GM23248 (cell line): ENCODE measurements around the gene SINHCAF.

ENCODE experiments used
- EZH2 ChIP-seq: fragments of 200-600 bp; sonication (generic); IDR thresholded peaks from 2 replicates; pipeline ENCODE4 v1.6.1; 2018; ENCODE audit warnings: antibody characterized with exemption, mild to moderate bottlenecking; ENCODE audit not compliant: insufficient read depth, poor library complexity, severe bottlenecking
- EZH2phosphoT487 ChIP-seq: fragments of 200-600 bp; sonication (generic); IDR thresholded peaks from 2 replicates; pipeline ENCODE4 v1.6.1; 2018; ENCODE audit warnings: antibody characterized with exemption, moderate library complexity, mild to moderate bottlenecking, low read depth; ENCODE audit not compliant: insufficient read depth

DNA sequence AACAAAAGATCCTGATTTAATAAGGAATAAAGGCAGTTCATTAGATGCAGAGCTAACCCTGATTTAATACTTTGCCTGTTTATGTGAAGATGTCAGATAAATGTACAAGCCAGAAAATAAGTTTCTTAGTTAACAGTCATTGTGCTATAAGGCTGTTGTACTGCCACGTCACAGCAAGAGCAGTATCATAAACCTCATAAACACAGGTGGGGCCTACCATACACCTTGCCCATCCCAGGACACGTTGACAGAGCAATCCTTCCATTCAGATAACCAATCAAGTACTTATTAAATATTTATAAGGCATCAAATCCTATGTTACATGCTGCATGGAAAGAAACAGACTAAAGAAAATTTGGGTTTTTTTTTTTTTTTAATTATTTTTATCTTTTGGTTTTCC lies 36.5 kb downstream of the SINHCAF start:
- TF ChIP-seq EZH2: no peak
- TF ChIP-seq EZH2phosphoT487: no peak
